ENCODE measurements around the gene KCNJ14.

The KCNJ14 gene

DNA sequence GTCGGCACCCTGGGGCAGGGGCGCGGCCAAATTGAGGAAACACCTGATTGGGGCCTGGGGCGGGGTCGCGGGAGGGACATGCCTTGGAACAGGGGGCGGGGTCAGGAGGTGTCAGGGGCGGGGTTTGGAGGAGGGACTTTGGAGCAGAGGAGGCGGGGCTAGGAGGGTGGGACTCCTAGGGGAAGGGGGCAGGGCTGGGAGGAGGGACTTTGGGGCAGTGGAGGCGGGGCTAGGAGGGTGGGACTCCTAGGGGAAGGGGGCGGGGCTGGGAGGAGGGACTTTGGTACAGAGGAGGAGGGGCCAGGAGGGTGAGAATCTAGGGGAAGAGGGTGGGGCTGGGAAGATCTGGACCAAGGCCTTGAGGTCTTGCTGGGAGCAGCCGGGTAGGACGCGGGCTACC, 40.0 kb upstream of the KCNJ14 start:
- Histone ChIP-seq H4K20me1 (ENCODE audit: low read depth, low read length) (no peaks in the 10 kb centered on the region), H3K36me3 (ENCODE audit: low read length) (no peaks in the 10 kb centered on the region), H3K27ac (ENCODE audit: low read depth, low read length) (no peak overlapping the region), H3K79me2 (ENCODE audit: insufficient read depth, low read length) (no peaks in the 10 kb centered on the region), H3K4me2 (ENCODE audit: low read depth, low read length, poor library complexity, severe bottlenecking) (no peak overlapping the region), H3F3A (ENCODE audit: insufficient read depth) (no peaks in the 10 kb centered on the region), H3K9me2 (replicated peaks; ENCODE audit: insufficient read depth, low read length) (no peaks in the 10 kb centered on the region), H3K4me3 (ENCODE audit: insufficient read depth, low read length, poor library complexity, severe bottlenecking) (no peak overlapping the region), H2AFZ (ENCODE audit: low read depth, low read length, severe bottlenecking) (no peak overlapping the region), H3K9ac (ENCODE audit: low read length) (no peak overlapping the region), H3K27me3 (ENCODE audit: low read length) (no peaks in the 10 kb centered on the region), H3K9me3 (ENCODE audit: insufficient read depth, low read length) (no peaks in the 10 kb centered on the region)
- TF ChIP-seq EZH2phosphoT487 (conservative IDR thresholded peaks at IDR 0.05; ENCODE audit: low read length) (no peak), CTCF (IDR thresholded peaks at IDR 0.05; ENCODE audit: insufficient read depth, low read length, poor library complexity, severe bottlenecking) (no peak)

DNA sequence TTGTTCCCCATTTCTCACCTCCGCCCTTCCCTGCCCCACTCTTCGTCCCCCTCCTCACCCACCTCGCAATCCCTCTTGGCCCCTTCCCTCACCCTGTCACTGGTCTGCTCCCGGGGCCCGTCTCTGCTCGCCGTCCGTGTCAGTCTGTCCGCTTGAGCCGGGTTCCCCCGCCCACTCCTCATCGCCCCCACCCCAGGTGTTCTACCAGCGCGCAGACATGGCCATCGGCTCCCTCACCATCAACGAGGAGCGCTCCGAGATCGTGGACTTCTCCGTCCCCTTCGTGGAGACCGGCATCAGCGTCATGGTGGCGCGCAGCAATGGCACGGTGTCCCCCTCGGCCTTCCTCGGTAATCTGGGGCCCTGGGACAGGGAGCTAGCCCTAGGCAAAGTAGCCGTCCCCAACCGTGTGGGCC, 39.6 kb upstream of the KCNJ14 start:
- Histone ChIP-seq H3F3A (ENCODE audit: insufficient read depth) (no peaks in the 10 kb centered on the region), H3K79me2 (ENCODE audit: insufficient read depth, low read length) (no peaks in the 10 kb centered on the region), H3K36me3 (ENCODE audit: low read length) (no peaks in the 10 kb centered on the region), H3K9me2 (replicated peaks; ENCODE audit: insufficient read depth, low read length) (no peaks in the 10 kb centered on the region), H3K4me3 (ENCODE audit: insufficient read depth, low read length, poor library complexity, severe bottlenecking) (no peak overlapping the region), H3K27me3 (ENCODE audit: low read length) (no peaks in the 10 kb centered on the region), H4K20me1 (ENCODE audit: low read depth, low read length) (no peaks in the 10 kb centered on the region), H3K27ac (ENCODE audit: low read depth, low read length) (no peak overlapping the region), H3K9me3 (ENCODE audit: insufficient read depth, low read length) (no peaks in the 10 kb centered on the region), H3K4me2 (ENCODE audit: low read depth, low read length, poor library complexity, severe bottlenecking) (no peak overlapping the region), H3K9ac (ENCODE audit: low read length) (no peak overlapping the region), H2AFZ (ENCODE audit: low read depth, low read length, severe bottlenecking) (no peak overlapping the region)
- TF ChIP-seq CTCF (IDR thresholded peaks at IDR 0.05; ENCODE audit: insufficient read depth, low read length, poor library complexity, severe bottlenecking) (no peak), EZH2phosphoT487 (conservative IDR thresholded peaks at IDR 0.05; ENCODE audit: low read length) (no peak)

DNA sequence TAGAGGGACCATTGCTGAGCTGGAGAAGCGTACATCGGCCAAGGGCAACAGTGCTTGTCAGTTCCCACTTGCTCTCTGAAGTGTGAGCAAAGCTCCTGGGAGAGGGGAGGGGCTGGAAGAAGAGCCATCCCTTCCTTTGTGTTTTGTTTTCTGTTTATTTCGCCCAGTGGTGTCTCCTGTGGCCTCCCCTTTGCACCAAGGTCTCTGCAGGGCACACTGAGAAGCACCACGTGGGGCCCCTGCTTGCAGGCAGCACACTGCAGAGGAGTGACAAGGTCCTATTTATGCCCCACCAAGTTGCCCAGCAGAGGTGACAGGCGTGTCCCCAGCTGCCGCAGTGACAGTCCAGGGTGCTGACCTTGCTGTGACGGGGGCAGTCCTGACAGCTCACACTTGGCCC, 38.0 kb upstream of the KCNJ14 start:
- Histone ChIP-seq H3K9ac (ENCODE audit: low read length) (no peak overlapping the region), H3K27me3 (ENCODE audit: low read length) (no peaks in the 10 kb centered on the region), H2AFZ (ENCODE audit: low read depth, low read length, severe bottlenecking) (no peak overlapping the region), H3F3A (ENCODE audit: insufficient read depth) (no peaks in the 10 kb centered on the region), H3K4me2 (ENCODE audit: low read depth, low read length, poor library complexity, severe bottlenecking) (no peak overlapping the region), H3K4me3 (ENCODE audit: insufficient read depth, low read length, poor library complexity, severe bottlenecking) (no peak overlapping the region), H3K9me2 (replicated peaks; ENCODE audit: insufficient read depth, low read length) (no peaks in the 10 kb centered on the region), H3K27ac (ENCODE audit: low read depth, low read length) (no peak overlapping the region), H4K20me1 (ENCODE audit: low read depth, low read length) (no peaks in the 10 kb centered on the region), H3K79me2 (ENCODE audit: insufficient read depth, low read length) (no peaks in the 10 kb centered on the region), H3K9me3 (ENCODE audit: insufficient read depth, low read length) (no peaks in the 10 kb centered on the region), H3K36me3 (ENCODE audit: low read length) (no peaks in the 10 kb centered on the region)
- no peak for TF ChIP-seq CTCF (IDR thresholded peaks at IDR 0.05; ENCODE audit: insufficient read depth, low read length, poor library complexity, severe bottlenecking)
- TF ChIP-seq EZH2phosphoT487 (conservative IDR thresholded peaks at IDR 0.05; ENCODE audit: low read length): no peak

Measured in SU-DHL-6 (cell line).